HG03066 (cell line): ENCODE measurements around the gene EIPR1.
"Not testable (repeated sequence)": the region's sequence is repeated elsewhere in the genome, so short reads cannot be mapped to it uniquely, and the experiment has no call there.

Experiments used
- ATAC-seq: cut with Tn5 transposase; IDR thresholded peaks from one replicate; pipeline ENCODE4 v1.9.1; 2021; ENCODE audit warnings: low read depth; ENCODE audit not compliant: unreplicated experiment

The EIPR1 gene

DNA sequence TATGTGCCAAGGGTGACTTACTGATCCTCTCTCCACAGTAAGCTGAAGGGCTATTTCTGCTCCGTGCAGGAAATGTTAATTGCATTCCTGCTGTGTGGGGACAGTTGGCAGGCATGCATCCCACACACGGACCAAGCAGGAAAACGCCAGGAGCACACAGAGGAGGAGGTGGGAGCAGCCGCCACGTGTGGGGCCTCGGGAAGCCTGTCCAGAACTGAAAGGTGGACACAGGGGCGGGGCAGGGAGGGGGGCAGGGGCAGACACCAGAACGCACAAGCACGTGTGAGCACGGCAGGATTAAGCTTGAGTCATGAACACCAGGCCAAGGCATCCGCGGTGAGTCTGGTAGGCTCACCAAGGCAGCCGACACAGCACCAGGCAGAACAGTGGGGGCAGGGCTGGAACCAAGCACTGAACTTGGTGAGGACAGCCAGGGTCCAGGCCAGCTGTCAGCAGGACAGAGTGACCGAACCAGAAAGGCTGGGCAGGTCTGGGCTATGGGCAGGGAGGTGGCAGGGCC is 177.1 kb downstream of the EIPR1 start:
- no peak for ATAC-seq

DNA sequence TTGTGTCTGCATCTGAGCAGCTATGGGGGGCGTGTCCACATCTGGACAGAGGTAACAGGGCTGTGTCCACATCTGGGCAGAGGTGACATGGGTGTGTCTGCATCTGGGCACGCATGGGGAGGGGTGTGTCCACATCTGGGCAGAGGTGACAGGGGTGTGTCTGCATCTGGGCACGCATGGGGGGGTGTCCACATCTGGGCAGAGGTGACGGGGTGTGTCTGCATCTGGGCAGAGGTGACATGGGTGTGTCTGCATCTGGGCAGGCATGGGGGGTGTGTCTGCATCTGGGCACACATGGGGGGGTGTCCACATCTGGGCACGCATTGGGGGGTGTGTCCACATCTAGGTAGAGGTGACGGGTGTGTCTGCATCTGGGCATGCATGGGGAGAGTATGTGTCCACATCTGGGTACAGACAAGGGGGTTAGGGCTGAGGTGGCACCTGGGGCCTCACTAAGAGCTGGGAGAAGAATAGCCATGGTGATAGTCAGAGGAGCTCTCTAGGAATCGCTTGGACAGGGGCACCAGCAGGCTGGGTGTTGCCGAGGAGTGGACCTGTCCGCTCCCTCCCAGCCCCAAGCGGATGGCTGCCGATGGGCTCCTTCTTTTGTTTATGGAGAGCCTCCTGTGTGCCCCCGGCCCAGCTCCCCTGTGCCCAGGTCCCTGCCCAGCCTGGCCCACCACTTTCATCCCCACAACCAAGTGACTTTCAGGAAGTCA is 177.8 kb downstream of the EIPR1 start:
- ATAC-seq, result no peak

DNA sequence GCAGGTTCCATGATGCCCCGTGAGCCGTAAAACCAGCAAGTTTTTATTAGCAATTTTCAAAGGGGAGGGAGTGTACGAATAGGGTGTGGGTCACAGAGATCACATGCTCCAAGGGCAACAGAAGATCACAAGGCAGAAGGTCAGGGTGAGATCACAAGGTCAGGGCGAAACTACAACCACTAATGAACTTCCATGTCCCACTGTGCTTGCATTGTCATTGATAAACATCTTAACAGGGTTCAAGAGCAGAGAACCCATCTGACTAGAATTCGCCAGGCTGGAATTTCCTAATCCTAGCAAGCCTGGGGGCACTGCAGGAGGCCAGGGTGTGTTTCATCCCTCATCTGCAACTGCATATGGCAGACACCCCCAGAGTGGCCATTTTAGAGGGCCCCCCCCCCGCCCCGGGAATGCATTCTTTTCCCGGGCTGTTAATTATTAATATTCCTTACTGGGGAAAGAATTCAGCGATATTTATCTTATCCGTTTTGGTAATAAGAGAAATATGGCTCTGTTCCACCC is 178.9 kb downstream of the EIPR1 start:
- not testable (repeated sequence) for ATAC-seq

DNA sequence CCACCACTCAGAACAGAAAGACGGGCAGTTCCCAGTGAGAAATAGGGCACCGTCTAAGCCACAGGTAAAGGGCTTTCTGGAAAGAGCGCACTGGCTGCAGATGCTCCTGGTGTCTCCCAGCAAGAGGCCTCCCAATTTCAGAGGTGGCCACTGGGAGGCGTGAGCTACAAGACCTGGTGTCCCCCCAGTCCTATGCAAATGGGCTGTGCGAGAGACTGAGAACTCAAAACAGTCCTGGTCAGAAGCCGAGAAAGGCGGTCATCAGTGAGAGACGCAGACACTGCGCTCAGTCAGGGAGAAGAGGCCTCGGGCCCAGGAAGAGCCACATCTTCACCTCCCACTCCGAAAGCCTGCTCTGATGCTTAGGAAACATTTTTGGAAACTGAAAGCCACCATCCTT is 179.5 kb downstream of the EIPR1 start:
- ATAC-seq, result peak; percentile 97

DNA sequence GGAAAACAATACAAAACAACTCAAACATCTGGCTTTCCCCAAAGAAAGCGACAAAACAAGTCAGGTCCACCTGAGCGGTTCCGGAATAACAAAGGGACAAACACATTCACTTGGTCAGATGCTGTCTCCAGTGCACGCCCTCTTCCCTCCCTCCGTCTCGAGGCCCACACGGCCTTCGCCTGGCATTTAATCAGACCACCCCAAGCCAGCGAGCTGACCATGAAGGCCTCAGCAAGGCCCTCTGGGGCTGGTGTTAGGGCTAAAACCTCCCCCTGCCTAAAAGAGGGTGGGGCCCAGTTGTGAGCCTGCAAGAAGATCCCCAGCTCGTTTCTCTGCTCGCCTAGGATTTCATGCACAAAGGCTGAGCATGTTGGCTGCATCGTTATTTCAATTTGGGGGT is 180.3 kb downstream of the EIPR1 start:
- ATAC-seq, result no peak

DNA sequence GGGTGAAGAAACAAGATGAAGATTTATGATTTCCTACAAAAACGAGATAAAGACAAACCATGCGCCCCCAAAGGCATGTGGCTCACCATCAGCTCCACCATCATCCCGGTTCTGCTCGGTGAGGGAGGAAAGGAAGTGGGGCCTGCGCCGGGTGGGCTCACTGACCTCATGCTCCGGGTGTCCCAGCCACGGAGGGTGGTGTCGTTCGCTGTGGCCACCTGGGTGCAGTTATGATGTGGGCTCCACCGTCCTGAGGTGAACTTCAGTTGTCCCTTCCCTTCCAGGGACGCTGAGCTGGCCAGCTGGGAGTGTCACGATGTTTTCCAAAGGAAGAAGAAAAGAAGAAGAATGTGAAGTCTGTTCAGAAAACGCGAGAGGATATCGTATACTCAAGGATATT is 180.9 kb downstream of the EIPR1 start:
- no peak for ATAC-seq

DNA sequence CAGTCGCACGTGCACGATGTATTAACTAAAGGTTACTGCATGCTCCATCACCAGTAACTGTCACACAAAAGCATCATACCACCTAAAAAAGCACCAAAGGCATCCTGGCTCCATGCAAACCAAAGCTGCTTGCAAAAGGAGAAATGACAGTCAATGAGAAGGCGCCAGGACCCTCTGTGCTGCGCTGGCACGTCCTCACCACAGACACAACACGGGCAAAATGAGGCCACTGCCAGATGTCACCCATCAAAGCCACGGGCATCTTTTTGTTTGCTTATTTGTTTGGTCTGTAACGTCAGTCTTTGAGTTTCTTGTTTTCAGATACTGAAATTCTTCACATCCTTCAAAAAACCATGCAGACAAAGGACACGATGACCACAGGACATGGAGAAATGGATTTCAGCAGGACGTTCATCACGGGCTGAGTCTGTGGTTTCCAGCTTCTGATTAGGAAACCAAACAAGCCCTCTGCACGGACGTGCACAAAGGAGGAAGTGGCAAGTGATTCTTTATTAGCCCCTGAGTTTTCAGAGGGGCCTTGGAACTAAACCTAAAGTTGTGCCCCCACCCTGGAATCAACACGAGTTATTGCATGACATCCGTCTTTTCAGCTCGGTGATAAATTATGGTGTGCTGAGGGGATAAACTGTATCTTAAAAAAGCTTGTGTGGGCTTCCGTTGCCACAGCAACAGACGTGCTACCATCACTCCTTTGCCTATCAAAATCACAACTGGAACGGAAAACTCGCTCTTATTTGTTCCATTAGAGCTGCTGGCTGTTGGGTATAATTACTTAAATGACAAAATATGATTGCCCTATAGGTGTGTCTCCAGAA is 181.8 kb downstream of the EIPR1 start:
- no peak for ATAC-seq

DNA sequence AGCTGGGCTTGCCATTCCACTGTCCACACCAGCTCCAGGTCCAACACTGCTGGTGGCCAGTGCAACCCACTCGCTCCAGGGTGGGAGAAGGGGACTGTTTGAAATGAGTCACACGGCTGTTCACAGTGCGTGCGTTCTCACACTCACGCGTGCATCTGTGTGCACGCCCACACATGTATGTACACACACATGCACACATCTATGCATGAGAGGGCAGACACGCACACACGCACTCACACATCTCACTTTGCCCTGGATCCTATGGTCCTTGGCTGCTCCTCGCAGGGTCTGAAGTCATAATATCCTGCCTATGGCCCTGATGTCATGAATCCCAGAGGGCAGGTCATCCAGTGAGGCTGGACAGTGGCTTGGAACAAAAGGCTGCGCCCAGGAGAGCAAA is 182.8 kb downstream of the EIPR1 start:
- ATAC-seq, result no peak

DNA sequence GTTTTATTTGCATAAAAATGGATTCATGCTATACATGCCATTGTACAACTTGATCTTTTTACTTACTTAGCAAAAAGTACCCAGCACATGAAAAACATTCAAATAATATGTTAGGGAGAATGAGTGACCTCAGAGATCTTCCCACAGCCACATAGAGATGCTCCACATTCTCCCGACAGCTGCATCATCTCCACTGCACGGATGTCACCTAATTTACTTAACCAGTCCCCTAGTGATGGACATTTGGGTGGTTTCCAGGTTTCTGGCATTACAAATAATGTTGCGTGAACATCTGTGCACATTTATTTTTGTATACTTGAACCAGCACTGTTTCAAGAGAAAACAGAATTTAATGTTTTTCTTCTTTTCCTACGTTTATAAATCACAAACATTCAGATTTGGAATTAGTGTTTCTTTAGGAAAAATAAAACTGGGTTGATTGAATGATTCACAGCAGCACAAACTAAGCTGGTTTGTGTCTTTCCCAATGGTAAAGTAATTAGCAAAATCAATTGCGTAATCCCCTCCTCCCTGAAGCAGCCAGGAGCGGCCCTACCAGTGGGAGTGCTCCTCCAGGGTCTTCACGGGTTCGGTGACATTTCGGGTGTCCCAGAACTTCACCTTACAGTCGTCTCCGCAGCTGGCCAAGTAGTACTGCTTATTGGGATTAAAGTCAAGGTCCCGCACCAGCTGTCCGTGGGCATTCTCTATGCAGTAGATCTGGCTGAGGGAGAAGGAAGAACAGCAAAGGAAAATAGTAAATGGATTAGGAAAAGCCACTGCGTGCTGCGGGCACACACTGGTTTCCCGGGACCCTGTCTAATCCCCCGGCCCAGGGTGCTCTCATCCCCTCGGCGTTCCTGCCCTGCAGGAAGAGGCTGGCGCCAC is 183.9 kb downstream of the EIPR1 start:
- no peak for ATAC-seq

DNA sequence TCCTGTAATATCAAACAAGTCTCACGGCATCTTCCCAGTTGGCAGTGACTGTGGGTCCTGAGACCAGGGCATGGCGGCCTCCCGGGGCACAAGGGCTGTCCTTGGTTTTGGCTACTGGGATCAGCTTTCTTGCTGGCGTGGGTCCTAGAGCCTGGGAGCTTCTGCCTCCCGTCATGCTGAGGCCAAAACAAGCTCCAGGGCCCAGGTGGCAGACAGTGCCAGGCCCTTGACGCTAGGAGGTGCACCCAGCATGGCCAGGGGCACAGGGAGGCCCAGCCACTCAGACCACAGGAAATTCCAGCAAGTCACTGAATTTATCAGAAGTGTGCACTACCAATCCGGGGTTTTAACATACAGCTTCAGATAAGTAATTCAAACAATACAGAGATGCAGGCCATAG is 184.7 kb downstream of the EIPR1 start:
- no peak for ATAC-seq

DNA sequence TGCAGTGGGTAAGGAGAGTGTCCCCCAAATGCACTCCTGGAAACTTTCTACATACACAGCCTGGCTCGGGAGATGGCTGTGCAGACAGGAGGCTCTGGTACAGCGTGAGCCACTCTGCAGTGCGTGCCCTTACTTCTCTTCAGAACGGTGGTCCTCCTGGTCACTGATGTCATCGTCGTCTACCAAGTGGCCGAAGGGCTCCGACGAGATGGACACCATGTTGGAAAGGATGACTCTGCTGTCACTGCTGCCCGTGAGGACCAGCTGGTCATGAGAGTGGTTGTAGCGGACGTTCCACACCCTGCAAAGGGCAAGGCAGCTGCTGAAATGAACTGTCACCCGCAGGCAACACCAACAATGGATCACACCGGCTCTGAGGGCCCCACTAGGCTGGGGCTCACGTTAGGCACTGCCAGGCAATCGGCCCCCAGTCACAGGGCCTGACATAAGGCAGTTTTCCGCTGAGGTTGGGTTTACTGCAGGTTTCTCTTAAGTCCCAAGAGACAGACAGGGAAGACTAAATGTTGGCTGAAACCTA is 185.3 kb downstream of the EIPR1 start:
- ATAC-seq, result no peak

DNA sequence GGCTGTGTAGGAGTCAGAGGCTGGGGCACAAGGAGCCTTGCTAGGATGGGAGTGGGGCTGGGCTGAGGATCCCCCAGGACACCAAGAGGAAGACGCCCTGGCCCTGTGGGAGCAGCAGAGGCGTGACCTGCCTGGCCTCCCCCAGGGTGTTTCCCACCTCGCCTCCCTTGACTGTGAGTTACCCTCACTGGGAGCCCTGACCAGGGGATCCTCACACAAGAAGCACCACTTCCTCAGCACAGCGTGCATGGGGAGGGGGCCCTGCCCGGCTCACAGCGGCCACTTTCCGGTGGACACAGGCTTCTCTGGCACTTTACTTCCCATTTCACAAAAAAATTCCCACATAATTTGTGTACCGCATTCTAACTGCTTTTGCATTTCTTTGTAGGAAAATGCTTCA is 187.7 kb downstream of the EIPR1 start:
- no peak for ATAC-seq

DNA sequence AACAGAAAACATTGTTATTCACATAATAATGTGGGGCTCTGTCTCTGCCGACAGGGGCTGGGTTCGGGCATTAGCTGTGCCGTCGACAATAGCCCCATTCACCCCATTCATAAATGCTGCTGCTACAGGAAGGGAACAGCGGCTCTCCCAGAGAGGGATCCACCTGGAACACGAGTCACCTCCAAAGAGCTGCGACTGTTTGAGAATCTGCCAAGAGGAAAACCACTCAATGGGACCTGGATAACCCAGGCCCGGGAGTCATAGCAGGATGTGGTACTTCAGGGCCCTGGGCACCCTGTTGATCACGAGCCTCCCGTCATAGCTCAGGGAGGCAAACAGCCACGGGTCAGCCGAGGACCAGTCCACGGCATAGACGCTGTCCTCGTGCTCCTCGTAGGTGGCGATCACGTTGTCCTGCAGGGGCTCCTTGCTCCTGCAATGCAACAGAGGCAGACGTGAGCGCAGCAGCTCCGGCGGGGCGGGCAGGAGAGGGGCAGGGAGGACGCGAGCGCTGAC is 188.5 kb downstream of the EIPR1 start:
- no peak for ATAC-seq

DNA sequence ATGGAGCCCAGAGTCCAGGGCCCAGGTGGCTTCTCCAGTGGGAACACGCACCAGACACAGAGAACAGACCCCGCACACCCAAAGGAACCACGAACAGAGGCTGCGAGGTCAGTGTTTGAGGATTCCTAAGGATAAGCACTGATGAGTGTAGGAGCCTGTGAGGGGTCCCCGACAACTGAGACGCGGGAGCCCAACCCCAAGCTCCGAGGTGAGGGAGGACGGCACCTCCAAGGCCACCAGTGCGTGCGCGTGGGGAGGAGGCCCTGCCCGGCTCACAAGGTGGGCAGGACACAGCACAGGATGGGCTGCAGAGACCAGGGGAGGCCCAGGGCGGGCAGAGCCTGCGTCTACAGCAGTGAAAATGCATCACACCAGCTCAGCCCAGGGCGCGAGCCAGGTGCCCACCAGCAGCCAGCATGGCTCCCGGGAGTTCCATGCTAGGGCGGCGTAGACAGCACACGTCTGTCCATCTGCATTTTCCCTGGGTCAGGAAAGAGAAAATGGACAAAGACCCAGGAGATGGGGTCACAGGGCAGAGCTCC is 189.1 kb downstream of the EIPR1 start:
- no peak for ATAC-seq

DNA sequence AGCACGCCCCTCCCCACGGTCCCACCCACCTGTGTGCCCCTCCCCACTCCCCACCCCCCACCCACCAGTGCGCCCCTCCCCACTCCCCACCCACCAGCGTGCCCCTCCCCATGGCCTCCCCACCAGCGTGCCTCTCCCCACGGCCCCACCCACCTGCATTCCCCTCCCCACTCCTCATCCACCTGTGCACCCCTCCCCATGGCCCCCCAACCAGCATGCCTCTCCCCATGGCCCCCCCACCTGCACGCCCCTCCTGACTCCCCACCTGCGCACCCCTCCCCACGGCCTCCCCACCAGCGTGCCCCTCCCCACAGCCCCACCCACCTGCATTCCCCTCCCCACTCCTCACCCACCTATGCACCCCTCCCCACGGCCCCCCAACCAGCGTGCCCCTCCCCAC is 190.2 kb downstream of the EIPR1 start:
- ATAC-seq, result no peak

DNA sequence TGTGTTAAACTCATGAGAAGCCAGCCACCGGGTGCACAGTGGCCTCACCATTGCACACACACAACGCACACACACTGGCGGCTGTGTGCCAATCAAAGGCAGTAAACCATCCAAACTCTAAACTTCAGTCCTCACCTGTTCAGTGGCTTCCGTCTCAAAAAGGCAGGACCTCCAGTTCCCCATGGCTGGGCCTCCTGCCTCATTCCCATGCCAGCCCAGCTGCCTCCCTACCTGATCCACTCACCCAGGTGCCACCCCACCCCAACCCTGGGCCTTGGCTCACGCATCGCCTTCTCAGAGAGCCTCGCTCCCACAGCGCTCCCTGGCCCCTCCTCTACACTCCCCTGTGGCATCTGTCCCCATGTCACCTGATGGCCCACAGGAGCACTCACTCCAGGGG is 190.9 kb downstream of the EIPR1 start:
- no peak for ATAC-seq

DNA sequence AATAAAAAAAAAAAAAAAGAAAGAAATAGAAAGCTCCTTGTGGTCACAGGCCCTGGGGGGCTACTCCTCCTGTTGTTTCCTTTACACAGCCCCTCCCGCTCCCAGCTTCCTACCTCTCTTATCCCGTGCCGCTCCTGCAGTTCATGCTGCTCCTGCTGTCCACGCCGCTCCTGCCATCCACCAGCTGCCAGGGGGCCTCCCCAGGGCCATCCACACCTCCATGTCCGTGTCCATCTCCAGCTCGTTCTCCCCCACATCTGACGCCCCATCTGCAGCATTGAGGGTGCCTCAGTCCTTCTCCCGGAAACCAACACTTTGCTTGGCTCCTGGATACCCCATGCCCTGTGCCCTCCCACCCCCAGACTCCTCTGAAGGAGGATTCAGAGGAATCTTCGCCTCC is 191.7 kb downstream of the EIPR1 start:
- no peak for ATAC-seq

DNA sequence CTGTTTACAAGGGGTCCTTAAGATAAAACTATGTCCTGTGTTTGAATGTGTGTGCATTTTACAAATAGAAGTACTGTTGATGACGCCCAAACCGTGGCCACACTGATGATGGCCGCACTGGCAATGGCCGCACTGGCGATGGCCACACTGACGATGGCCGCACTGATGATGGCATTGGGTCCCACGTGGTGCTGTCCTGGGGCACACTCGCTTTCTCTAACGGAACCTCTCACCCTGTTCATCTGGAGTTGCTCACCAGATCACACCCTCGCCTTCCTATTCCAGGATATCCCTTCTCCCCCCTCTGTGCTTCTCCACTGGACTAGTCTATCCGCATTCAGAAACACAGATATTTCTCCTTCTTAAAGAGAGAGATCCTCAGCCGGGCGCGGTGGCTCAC is 192.4 kb downstream of the EIPR1 start:
- ATAC-seq, result no peak

DNA sequence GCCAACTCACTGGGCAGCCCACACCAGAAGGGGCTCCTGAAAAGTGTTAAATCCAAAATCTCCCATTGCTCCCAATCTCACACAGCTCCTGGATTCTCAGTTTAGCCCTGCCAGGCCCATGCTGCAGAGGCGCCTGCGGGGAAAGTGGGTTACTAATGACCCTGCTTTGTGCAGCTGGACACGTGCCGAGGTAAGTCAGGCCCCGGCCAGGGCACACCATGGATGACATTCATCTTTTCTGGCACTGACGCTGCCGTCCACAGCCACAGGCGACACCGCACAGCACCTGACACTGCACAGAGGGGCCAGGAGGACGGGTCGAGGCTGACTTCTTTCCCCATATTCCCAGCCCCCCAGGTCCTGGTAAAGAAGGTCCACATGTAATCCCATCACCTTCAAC is 193.5 kb downstream of the EIPR1 start:
- no peak for ATAC-seq

DNA sequence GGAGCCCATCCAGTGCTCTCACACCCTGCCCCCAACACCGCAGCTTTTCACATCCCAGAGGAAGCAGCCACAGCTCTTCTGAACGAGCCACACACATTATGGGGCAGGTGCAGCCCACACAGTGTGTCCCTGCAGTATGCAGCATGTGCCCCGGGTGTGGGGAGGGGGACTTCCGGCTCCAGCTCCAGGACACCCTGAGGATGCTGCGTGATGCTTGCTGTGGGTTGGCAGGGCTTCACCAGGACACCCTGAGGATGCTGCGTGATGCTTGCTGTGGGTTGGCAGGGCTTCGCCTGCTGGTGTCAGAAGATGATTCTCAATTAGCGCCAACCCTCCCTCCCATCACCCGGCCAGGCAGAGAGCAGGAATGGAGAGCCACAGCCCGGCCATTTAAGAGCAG is 193.9 kb downstream of the EIPR1 start:
- no peak for ATAC-seq
